Prostate gland (tissue), 2 donors: ENCODE measurements around the gene FUCA1.

ENCODE experiments used
- POLR2A ChIP-seq: fragments of 450-650 bp; IDR thresholded peaks from one replicate; pipeline ENCODE4 v1.6.1; 2016; ENCODE audit warnings: antibody characterized with exemption, mild to moderate bottlenecking
- POLR2AphosphoS5 ChIP-seq: sonication (generic); formaldehyde crosslinking; IDR thresholded peaks from one replicate; pipeline ENCODE4 v1.6.1; 2017; ENCODE audit warnings: antibody characterized with exemption
- TF ChIP-seq, protein P1 (sequence below), 4 experiments: fragments of 200-600 bp in 2 of 4; fragments of 450-650 bp in 2 of 4; sonication (generic) in 2 of 4; IDR thresholded peaks; 1 replicate in 3 of 4; 2 replicates in 1 of 4; pipeline ENCODE4 v1.5.1; 2016 to 2019; ENCODE audit warnings: antibody characterized with exemption in 4 of 4, mild to moderate bottlenecking in 2 of 4, moderate library complexity in 2 of 4

DNA sequence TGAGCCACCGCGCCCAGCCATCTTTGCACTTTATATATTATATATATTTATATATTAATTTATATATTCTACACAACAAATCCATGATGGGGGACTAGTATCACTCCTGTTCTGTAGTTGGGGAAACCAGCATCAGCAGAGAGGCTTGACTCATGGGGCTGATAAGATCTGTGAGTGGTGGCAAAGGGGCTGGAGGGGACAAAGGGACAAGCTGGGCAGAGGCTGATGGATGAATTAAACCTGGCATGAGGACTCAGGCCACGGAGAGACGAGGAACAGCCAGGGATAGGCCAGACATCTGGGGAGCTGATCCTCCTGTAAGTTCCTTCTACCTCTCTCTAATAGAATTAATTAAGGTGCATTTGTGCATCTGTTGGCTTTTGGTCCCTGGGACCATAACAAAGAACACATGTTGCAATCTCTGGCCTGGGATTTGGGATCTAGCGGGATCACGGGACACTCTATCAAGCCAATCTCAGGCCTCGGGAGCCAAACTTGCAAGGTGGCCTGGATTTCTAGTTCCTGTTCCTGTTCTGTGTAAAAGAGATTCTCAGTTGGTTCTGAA lies 37.5 kb upstream of the FUCA1 start:
- TF ChIP-seq, protein P1, sequence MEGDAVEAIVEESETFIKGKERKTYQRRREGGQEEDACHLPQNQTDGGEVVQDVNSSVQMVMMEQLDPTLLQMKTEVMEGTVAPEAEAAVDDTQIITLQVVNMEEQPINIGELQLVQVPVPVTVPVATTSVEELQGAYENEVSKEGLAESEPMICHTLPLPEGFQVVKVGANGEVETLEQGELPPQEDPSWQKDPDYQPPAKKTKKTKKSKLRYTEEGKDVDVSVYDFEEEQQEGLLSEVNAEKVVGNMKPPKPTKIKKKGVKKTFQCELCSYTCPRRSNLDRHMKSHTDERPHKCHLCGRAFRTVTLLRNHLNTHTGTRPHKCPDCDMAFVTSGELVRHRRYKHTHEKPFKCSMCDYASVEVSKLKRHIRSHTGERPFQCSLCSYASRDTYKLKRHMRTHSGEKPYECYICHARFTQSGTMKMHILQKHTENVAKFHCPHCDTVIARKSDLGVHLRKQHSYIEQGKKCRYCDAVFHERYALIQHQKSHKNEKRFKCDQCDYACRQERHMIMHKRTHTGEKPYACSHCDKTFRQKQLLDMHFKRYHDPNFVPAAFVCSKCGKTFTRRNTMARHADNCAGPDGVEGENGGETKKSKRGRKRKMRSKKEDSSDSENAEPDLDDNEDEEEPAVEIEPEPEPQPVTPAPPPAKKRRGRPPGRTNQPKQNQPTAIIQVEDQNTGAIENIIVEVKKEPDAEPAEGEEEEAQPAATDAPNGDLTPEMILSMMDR (IDR thresholded peaks at IDR 0.05) = no peak
- TF ChIP-seq POLR2A (no peak), POLR2AphosphoS5 (no peak)
